ENCODE data around the gene MEF2C. TPM values are rescaled to one million over a fixed set of nuclear protein-coding genes. Genes with fewer than 3 reads are reported as not detected.

Gene MEF2C
- total RNA-seq, 1 donor from 2014 or later: under 0.01 TPM

DNA sequence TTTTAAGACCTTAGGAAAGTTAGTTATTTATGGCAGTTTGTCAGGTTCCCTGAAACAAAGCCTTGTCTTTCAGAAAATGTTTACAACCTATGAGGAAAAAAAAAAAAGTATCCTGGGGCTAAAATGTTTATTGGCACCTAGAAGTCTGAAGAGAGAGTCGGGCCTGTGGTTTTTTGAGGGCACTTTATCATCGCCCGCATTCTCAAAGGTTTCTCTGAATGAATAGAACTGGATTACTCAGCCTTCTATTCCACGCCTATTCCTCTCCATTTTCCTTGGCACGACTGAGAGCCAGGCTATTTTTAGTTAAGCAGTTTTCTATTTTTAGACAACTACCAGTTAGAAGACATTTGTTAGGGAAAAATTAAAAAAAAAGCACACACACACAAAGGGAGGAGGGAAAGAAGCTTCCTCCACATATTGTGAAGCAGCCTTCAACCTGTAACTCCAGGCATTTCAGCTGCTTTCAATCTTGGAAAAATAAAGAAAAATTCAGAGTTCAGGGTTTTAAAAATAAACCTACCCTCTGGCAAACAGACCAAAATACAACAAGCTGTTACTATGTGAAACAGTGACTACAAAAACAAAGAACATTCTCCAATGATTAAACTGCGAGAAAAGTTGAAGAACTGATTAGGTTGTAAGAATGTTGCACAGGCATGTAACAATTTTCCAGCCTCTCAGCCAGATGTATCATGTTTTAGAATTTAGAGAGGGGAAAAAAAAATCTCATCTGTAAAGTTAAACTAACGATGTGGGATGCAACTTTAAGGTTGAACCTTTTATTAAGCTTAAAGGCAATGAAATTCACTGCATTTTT lies 97.0 kb downstream of the MEF2C start:
- TF ChIP-seq, protein P1, sequence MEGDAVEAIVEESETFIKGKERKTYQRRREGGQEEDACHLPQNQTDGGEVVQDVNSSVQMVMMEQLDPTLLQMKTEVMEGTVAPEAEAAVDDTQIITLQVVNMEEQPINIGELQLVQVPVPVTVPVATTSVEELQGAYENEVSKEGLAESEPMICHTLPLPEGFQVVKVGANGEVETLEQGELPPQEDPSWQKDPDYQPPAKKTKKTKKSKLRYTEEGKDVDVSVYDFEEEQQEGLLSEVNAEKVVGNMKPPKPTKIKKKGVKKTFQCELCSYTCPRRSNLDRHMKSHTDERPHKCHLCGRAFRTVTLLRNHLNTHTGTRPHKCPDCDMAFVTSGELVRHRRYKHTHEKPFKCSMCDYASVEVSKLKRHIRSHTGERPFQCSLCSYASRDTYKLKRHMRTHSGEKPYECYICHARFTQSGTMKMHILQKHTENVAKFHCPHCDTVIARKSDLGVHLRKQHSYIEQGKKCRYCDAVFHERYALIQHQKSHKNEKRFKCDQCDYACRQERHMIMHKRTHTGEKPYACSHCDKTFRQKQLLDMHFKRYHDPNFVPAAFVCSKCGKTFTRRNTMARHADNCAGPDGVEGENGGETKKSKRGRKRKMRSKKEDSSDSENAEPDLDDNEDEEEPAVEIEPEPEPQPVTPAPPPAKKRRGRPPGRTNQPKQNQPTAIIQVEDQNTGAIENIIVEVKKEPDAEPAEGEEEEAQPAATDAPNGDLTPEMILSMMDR (IDR thresholded peaks at IDR 0.05; ENCODE audit: insufficient read depth, low read length, severe bottlenecking): no peak
- peaks cover 2% of the 10 kb centered on the region for H3K27me3 ChIP-seq (ENCODE audit: control insufficient read depth, insufficient read depth, low read length)
- DNase-seq (ENCODE audit: low read depth) (peak; percentile 94), FAIRE-seq (no peak)
- no peaks in the 10 kb centered on the region for H3K36me3 ChIP-seq (ENCODE audit: control insufficient read depth, insufficient read depth, low read length)
- no peak overlapping the region for H3K4me3 ChIP-seq (ENCODE audit: low read depth, low read length)

DNA sequence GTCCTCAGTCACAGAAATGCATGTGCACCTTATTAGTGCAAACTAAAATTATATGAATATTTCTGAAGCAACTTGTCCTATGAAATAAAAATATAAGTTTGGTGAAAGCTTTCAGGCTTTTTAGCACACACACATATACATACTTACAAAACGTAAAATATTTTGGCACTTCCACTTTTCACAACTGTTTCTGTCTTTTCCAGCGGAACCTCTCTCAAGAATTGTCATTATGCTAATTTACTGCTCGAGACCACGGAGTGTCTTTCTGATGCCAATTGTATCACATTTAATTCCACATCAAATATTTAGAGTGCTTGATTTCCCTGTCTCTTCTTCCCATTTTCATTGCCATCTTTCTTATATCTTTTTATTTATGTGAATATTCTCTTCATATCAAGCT lies 100.4 kb downstream of the MEF2C start:
- H3K4me3 ChIP-seq (ENCODE audit: low read depth, low read length): no peak overlapping the region
- FAIRE-seq: no peak
- TF ChIP-seq, protein P1 (IDR thresholded peaks at IDR 0.05; ENCODE audit: insufficient read depth, low read length, severe bottlenecking): no peak
- peaks cover 2% of the 10 kb centered on the region for H3K27me3 ChIP-seq (ENCODE audit: control insufficient read depth, insufficient read depth, low read length)
- no peak for DNase-seq (ENCODE audit: low read depth)
- H3K36me3 ChIP-seq (ENCODE audit: control insufficient read depth, insufficient read depth, low read length): no peaks in the 10 kb centered on the region

DNA sequence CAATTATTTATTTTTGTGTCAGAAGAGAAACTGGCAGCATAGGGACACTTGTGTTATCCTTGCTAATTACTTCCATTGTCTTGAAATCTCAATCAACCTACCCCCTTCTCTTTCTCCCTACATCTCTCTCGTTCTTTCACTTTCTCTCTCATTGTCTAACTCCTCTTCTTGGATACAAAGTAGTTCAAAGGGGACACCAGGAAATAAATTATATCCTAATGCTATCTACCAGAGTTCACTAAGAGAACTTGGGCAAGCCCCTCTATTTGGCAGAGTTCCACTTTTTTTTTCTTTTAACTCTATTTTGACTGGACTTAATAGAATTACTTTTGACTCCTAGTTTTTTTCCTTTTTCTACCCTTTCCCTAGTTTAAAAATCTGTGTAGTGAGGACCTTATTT lies 102.2 kb downstream of the MEF2C start:
- DNase-seq (ENCODE audit: low read depth): no peak
- H3K36me3 ChIP-seq (ENCODE audit: control insufficient read depth, insufficient read depth, low read length): no peaks in the 10 kb centered on the region
- no peak for FAIRE-seq
- no peaks in the 10 kb centered on the region for H3K27me3 ChIP-seq (ENCODE audit: control insufficient read depth, insufficient read depth, low read length)
- TF ChIP-seq, protein P1 (IDR thresholded peaks at IDR 0.05; ENCODE audit: insufficient read depth, low read length, severe bottlenecking): no peak
- no peak overlapping the region for H3K4me3 ChIP-seq (ENCODE audit: low read depth, low read length)

DNA sequence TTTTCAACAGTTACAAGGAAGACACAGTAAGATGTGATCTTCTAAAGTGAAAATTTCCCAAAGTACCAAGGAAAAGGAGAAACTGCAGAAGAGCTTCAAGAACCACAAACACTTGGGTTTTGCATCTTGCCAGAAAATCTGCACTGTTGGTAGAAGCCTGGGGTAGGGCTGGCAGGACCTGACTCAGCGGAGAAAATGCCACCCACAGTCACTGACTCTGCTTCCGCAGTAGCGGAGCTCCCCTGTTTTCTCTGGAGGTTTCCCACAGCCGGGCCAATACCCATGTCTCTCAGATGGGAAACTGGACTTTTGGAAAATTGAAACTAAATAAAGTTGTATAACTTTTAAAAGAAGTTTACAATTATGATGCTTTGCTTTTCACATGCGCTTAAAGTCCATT lies 104.2 kb downstream of the MEF2C start:
- DNase-seq (ENCODE audit: low read depth) (no peak), FAIRE-seq (no peak)
- TF ChIP-seq, protein P1 (IDR thresholded peaks at IDR 0.05; ENCODE audit: insufficient read depth, low read length, severe bottlenecking): no peak
- no peak overlapping the region for H3K4me3 ChIP-seq (ENCODE audit: low read depth, low read length)
- no peaks in the 10 kb centered on the region for H3K27me3 ChIP-seq (ENCODE audit: control insufficient read depth, insufficient read depth, low read length)
- no peaks in the 10 kb centered on the region for H3K36me3 ChIP-seq (ENCODE audit: control insufficient read depth, insufficient read depth, low read length)

DNA sequence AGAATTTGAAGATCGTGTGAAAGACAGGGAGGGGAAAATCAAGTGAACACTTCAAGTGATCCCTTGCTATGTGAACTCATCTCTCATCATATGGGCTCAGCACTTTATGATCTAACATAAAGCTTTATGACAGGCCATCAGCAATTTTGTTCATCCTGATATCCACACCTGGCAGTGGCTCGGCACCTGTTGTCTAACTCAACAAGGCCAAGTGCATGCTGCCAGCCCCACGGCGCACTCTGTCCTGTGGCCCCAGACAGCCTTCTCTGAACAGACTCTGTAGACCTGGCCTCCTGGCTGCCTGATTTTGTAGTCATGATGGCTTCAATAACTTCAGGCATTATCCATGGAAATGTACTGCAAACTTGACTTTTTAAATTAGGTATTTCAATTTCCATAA lies 106.3 kb downstream of the MEF2C start:
- TF ChIP-seq, protein P1 (IDR thresholded peaks at IDR 0.05; ENCODE audit: insufficient read depth, low read length, severe bottlenecking): no peak
- FAIRE-seq (no peak), DNase-seq (ENCODE audit: low read depth) (no peak)
- H3K36me3 ChIP-seq (ENCODE audit: control insufficient read depth, insufficient read depth, low read length): no peaks in the 10 kb centered on the region
- H3K27me3 ChIP-seq (ENCODE audit: control insufficient read depth, insufficient read depth, low read length): no peaks in the 10 kb centered on the region
- no peak overlapping the region for H3K4me3 ChIP-seq (ENCODE audit: low read depth, low read length)

DNA sequence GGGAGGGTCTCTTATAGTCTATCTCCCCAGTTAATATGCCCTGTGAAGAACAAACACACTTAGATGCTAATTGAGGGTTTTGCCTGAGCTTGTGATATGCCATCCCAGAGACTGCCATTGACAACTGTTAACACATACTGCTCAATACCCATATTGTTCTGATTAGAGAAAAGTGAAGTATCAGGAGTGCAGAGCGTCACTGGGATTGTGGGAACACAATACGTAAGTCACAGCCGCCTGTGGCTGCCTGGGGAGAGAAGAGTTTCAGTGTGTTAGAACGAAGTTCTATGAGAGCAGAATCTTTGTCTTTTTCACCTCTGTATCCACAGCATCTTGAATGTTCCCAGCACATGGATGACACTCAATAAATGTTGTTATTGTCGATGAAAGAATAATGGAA lies 110.2 kb downstream of the MEF2C start:
- no peak for DNase-seq (ENCODE audit: low read depth)
- Histone ChIP-seq H3K4me3 (ENCODE audit: low read depth, low read length) (no peak overlapping the region), H3K36me3 (ENCODE audit: control insufficient read depth, insufficient read depth, low read length) (no peaks in the 10 kb centered on the region), H3K27me3 (ENCODE audit: control insufficient read depth, insufficient read depth, low read length) (no peaks in the 10 kb centered on the region)
- no peak for FAIRE-seq
- TF ChIP-seq, protein P1 (IDR thresholded peaks at IDR 0.05; ENCODE audit: insufficient read depth, low read length, severe bottlenecking): no peak
